HG03097 (cell line): ENCODE data around the gene PLD2.

Source experiments
- ATAC-seq: cut with Tn5 transposase; IDR thresholded peaks from one replicate; pipeline ENCODE4 v1.9.1; 2021; ENCODE audit not compliant: unreplicated experiment, low FRiP score

Gene PLD2

DNA sequence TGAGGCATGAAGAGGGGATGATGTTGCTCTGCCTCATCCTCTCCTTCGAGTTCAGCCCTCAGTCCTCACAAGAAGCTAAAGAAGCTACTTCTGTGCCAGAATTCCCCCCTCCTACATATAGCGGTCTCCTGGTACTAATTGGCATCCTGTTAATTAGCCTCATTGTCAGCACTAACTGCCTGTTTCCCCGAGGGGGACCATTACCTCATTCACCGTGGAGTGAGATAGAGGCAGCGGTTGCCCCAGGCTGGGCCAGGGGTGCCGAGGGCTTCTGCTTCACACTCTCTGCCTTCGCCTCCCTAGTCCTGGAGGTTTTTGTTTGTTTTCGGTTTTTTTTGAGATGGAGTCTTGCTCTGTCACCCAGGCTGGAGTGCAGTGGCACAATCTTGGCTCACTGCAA, 20.4 kb downstream of the PLD2 start:
- ATAC-seq: no peak

DNA sequence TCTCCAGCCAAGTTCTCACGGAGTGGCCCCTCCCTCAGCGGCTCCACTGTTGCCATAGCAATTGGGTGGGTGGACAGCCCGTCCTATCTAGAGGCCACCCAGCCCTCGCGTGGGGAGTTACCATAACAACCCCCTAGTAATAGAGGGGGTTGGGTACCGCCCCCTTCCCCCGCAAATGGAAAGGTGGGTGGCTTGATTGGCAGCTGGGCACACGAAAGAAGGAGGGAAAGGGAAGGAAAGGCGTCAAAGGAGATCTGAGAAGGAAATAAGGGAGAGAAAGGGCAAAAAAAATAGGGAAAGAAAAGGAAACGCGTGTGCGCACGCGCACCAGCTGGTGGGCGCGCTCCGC, 25.9 kb downstream of the PLD2 start:
- ATAC-seq: peak; percentile 2

DNA sequence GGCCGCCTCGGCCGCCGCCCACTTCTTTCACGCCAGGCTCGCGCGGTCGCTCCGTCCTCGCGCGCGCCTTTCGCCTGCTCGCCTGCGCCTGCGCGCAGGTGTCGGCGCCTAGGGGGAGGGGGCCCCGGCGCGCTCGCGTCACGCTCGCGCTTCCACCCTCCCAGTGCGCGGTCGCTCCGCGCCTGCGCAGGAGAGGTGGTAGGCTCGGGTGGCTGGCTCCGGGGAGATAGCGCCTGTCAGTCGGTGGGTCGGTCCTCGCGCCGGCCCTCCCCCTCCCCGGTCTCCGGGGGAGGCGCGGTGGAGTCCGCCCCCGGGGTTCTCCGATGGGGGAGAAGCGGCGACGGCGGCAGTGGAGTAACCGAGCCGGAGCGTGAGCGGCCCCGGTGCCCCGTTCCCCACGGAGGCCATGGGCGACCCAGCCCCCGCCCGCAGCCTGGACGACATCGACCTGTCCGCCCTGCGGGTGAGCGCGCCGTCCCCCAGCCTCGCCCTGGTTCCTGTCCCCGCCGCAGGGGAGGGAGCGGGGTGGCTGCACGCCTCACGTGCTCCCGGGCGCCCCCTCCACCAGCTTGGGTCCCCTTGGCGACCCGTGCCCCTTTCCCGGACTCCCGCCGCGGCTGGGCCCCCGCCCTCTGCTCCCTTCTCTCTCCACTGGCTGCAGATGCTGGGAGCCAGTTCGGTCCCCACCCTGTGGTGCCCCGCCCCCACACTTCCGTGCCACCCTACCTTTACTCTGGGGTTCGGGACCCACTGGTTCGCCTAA, 26.4 kb downstream of the PLD2 start, which contains the start of gene MINK1:
TSS of gene MINK1 (plus strand) at position 163 of the 763 bp plus-strand sequence. CDS start at position 407, 244 bp downstream.
- ATAC-seq: peak; percentile 90

DNA sequence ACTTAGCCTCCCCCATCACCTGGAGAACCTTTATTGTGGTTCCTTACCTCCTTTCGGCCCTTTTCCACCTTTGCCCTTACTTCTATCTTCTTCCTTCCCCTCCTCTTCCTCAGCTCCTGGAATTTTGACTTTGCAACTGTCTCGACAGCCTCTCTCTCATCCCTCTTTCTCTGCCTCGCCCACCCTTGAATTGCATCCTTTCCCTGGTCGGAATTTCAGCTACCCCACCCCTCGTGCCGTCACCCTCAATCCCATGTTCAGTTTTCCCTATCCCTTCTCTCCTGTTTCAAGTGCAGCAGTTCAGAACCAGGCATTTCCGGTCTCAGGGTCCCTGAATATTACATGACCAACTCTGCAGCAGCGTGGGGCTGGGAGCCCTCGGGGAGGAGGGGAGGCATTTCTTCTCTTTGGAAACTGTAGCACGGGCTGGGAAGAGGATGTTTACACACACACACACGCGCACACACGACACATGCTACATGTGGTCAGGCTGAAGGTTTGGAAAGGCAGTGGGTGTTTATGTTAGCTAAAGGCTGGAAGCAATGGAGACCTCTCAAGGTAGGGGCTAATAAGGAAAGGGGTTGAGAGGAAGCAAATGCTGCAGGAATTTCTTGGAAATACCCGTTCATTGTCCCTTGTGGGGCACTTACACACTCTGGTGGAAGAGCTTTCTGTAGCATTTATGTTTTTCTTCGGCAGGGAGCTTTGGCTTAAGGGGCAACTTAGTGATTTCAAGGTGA, 27.2 kb downstream of the PLD2 start:
- ATAC-seq: no peak

DNA sequence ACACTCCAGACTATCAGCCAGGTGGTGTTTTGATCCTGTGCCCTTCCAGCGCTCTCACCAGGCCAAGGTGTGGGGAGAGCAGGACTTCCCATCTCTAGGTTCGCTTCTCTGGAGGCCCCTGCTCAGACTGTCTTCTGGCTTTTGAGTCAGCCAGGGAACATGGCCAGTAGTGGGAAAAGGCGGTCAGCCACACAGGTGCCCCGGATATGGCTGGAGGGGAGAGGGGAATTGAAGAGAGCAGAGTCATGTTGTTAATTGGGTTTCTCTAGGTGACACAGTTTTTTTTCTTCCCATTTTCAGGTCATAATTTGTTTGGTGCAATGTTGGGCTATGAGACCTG, 27.7 kb downstream of the PLD2 start:
- no peak for ATAC-seq

DNA sequence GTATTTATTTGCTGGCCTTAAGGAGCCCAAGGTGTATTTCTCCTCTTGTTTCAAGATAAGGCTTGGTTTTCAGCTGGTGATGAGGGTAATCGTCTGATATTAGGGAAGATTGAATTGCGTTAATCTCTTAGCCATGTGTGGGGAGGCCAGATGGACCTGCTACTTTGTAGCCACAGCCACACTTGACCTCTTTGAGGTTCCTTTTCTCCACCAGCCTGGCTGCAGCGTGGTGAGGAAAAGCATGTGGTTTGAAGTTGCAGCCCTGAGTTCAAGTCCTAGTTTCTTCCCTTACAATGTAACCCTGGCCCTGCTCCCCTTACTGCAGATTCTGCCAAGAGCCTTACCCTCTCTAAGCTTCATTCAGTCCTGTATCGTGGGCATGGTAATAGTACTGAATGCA, 29.3 kb downstream of the PLD2 start:
- no peak for ATAC-seq

DNA sequence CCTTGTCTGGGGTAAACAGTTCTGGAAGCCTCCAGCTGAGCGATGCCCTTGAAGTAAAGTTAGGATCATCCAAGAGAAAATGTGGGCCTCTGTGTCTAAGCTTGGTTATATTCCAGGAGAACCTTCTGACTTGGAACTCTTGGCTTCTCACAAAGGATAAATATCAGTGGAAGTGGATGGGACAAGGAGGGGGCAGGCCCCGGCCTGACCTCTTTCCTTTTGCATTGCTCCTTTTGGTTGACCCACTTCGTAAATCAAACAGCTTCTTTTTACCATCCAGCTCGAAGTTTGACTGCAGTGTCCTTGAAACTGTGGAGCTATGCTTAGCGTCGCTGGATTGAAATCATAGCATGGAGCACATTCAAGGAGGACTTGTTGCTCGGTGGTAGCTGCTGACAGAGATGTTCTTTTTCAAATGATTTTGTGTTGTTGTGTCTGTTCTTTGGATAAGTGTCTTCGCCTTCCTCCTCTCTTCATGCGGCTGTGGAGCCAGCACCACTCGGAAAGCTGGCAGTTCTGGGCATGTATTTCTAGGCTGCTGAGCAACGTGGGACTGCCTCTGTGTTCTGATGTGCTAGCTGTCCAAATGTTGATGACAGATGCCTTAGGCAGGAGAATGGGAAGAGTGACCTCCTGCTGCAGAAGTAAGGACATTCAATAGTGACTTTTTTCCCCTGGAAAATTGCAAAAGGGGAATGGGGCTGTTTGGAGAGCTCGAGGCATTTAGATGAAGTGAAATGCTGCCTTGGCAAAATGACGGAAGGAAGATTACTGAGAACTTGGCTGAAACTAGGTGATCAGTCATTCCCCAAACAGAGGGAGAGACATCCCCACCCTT, 30.7 kb downstream of the PLD2 start:
- ATAC-seq: no peak

DNA sequence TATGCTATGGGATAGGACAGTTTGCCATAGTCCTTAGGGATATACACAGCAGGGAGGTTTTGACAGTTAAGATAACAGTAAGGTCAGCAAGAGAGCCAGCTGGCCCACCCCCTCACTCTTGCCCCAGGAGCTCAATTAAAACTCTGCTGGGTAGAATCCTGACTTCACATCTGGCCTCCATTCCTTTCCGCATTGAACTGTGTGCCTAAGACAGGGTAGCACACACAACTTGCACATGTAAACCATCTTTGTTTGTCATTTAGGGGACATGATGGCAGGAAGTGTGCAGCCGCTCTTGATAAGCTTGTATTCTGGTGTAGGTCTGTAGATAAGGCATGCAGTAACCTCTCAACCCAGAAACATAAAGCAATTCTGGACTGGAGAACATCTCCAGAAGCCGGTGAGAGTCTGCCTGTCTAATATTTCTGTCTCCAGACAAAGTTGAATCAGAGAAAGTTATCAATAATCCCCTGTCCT, 31.4 kb downstream of the PLD2 start:
- no peak for ATAC-seq

DNA sequence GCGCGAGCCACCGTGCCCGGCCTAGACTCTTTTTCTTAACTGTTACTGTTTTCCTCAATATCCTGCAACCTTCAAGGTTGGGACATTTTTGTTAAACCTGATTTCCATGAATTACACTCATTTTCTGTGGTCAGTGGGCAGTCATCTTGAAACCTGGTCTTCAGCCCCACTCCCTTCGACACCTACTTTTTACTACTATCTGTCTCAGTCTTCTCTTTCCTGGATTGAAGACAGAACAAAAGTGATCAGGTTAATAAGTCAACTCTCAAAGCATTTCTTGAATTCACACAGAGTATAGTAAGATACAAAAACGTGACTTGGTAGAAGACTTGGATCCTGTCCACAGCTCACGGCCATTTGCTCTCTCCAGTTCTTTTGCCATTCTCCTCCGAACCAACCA, 32.3 kb downstream of the PLD2 start:
- ATAC-seq: no peak

DNA sequence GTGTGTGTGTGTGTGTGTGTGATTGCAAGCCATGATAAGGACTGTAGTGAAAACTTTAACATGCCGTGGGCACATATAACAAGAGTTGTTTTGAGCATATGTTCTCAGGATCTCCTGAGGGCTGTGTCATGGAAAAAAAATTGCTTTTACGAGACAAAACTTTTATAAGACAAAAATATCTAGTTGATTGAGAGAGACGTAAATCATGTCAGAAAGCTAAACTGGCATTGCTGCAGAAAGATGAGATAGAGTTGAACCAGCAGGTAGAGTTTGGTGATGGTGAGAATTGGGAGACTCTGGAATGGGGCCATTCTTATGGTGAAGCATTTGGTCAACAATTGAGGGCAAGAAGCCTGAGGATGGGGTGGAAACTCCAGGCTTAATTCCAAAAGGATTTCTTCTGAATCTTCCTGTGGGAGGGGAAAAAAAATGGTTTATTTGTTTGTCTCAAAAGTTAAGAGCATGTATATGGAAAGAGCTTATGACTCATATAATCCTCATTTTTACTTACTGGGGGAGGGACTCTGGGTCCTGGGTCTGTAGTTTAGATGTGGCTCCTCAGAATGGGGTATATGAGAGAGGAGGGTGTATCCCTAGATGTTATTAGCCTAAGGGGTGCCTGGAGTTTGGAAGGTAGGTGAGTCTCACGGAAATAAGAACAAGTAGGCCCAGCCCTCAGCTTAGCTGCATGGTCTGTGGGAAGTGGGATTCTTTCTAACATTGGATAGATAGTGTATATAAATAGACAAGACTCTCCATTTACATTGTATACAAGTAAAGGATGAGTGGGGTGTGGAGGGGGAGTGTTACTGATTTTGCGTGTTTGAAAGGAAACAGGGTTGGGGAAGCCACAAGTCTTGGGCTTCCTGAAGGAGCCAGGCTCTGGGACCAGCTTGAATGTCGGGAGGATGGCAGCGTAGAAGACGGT, 33.3 kb downstream of the PLD2 start:
- no peak for ATAC-seq

DNA sequence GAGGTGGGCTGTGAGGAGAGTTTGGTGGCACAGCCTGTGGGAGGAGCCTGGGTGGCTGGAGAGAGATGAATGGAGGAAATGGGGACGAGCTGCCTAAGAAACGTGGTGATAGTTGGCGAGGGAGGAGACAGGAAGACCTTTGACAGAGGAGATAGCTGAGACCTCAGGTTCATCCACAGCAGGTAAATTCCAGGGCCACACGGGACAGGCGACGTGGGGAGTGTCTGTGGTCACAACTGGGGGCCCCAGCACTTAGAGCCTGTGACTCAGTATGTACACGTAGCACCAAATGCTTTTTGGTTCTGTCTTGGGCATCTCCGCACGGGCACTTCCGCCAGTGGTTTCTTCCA, 33.9 kb downstream of the PLD2 start:
- ATAC-seq: no peak

DNA sequence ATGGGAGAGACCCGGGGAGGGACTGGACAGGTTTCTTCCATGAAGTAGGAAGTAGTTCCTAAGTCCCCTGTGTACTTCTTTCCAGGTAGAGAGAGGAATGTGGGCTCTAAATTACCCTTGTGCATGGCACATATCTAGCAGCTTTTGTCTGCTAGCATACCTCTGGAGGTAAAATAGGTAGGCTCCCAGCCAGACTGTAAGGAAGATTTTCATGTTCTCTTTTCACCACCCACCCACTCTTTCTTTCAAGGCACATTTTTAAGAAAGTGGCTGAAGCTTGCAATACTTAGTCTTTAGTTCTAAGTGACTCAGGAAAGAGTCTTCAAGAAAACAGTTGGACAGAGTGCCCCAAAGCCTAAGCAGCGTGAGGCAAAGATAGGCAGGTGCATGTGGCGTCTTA, 35.4 kb downstream of the PLD2 start:
- no peak for ATAC-seq

DNA sequence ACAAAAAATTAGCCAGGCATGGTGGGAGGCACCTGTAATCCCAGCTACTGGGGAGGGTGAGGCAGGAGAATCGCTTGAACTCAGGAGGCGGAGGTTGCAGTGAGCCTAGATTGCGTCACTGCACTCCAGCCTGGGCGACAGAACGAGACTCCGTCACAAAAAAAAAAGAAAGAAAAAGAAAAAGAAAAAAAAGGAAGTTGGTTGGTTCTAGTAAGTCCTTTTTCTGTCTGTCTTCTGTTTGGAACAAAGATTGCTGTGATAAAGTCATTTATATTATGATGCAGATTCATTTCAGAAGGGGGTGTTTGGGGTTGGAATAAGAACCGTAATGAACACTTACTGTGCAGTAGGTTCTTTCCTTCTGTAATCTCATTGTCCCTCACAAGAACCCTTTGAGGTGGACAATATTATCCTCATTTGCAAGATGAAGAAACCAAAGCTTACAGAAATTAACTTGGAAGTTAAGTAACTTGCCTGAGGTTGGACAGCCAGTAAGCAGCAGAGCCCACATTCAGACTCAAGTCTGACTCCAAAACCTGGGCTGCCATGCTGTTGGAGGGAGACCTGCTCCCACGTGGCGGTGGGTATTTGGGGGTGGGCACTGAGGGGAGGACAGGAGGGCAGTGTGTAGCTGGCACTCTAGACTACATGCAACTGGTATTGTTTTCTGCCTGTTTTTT, 36.5 kb downstream of the PLD2 start:
- no peak for ATAC-seq

DNA sequence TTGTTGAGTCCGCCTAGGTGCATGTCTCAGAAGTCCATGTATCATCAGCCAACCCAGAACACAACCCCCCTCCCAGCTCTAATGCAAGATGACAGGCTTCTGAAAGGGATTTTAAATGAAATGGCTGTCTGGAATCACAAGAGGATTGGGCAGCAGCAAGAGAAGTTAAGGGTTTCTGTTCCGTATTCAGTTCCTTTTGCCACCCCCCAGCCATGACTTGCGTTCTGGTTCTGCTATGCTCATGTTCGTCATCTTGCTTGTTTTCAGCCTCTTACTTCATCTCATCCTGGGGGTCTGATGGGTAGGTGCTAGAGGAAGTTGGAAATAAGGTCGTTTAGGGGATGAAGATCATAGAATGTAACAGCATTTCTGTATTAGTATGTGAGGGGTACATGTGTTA, 38.2 kb downstream of the PLD2 start:
- ATAC-seq: no peak

DNA sequence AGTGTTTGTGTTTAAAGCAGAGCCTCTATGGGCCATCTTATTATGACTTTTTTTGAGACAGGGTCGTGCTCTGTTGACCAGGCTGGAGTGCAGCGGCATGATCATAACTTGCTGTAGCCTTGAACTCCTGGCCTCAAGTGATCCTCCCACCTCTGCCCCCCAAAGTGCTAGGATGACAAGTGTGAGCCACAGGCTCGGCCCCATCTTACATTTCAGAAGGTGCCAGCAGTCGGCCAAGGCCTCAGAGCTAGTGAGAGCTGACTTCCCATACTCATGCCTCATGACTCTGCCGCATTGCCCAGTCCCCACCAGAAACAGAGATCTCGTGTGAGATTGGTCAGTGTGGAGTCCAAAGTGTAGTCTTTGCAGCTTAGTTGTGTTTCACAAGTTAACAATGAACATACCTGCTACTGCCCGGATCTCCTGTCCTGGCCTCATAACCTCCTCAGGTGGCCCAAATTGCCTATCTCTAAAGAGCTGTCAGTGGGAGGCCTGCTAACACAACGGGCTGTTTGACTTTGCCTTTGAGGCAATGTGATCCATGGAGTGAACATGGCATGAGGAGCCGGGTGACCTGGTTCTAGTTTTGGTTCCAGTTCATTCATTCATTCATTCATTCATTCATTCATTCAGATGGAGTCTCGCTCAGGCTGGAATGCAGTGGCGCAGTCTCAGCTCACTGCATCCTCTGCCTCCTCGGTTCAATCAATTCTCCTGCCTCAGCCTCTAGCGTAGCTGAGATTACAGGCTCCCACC, 39.9 kb downstream of the PLD2 start:
- ATAC-seq: no peak

DNA sequence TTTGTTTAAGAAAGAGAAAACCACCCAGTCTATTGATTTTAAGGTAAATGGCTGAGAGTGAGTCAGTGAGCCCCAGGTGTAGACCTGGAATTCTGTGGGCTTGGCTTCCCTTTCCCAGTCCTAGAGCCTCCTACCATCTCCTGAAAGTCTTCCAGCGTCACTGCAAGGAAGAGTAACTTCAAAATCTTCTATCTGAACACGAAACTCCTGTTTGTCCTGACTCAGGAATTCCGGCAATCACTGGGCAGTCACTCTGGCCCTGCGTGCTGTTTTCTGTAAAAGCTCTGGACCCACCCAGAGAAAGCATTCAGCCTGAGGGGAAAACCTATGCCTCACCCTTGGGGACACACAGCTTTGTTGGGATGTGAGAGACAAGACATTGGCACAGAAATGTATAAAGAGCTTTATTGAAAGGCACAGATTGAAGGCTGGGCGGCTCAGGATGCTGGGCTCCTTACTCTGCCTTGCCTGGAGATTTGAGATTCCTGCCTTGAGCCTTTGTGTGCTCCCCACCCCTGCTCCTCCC, 42.1 kb downstream of the PLD2 start:
- ATAC-seq: no peak

DNA sequence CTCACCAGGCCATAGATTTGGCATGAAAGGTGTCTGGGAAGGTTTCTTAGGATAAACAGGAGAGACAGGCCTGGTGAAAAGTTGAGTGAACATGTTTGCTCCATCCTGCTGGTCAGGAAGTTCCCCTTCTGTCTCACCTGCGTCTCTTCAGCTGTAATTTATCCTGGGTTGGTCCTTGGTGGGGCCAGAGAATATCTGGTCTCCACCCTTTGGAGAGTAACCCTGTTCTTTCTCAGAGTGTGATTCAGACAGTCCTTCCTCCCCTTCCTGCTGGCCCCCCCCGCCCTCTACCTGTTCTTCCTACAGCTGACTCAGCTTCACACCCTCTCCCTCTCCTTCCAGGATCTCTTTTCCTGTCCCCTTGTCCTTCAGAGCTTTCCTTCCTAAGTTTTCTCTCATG, 43.3 kb downstream of the PLD2 start:
- no peak for ATAC-seq

DNA sequence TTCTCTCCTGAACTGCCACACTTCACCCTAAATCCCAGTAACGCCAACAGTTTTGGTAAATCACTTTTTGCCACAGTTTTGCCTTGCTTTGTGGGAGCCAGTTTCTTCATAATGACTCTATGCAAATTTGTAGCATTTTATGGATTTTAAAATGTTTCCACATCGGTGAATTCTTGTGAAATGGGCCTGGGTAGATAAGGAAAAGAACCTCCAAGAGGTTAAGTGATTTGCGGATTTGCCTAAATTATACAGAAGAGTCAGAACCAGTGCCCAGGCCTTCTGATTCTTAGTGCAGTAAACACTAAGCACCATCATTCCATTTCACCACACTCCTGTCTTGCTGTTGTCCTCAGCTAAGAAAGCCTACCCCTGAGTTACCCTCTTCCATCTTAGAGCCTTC, 44.1 kb downstream of the PLD2 start:
- no peak for ATAC-seq
